DMS153 (cell line): ENCODE results near the gene SRD5A3.
"Not testable (repeated sequence)": the region's sequence is repeated elsewhere in the genome, so short reads cannot be mapped to it uniquely, and the experiment has no call there.

Experiments
- DNase-seq: peaks from one replicate; lab custom pipeline; 2025; lab: John Stamatoyannopoulos, UW

Gene SRD5A3

GRCh38 chr4:55346851-55347255 is 811 bp downstream of the SRD5A3 start:
- DNase-seq: no peak

GRCh38 chr4:55347610-55348228 is 1.7 kb downstream of the SRD5A3 start:
- no peak for DNase-seq

GRCh38 chr4:55348466-55348865 is 2.4 kb downstream of the SRD5A3 start:
- no peak for DNase-seq

GRCh38 chr4:55350870-55351269 is 4.8 kb downstream of the SRD5A3 start:
- not testable (repeated sequence) for DNase-seq

GRCh38 chr4:55351824-55352223 is 5.8 kb downstream of the SRD5A3 start:
- no peak for DNase-seq

GRCh38 chr4:55352726-55353125 is 6.7 kb downstream of the SRD5A3 start:
- DNase-seq: no peak

- DNase-seq: not testable (repeated sequence)
Measured at GRCh38 chr4:55353228-55353747, 7.2 kb downstream of the SRD5A3 start.

GRCh38 chr4:55354648-55355047 is 8.6 kb downstream of the SRD5A3 start:
- no peak for DNase-seq

GRCh38 chr4:55355555-55355954 is 9.5 kb downstream of the SRD5A3 start:
- peak; percentile 61 for DNase-seq

GRCh38 chr4:55356991-55357461 is 11.0 kb downstream of the SRD5A3 start:
- peak; percentile 13 for DNase-seq

- no peak for DNase-seq
Measured at GRCh38 chr4:55358246-55358645, 12.2 kb downstream of the SRD5A3 start.

- DNase-seq: no peak
Measured at GRCh38 chr4:55358668-55359067, 12.6 kb downstream of the SRD5A3 start.

- no peak for DNase-seq
Measured at GRCh38 chr4:55359397-55359916, 13.4 kb downstream of the SRD5A3 start.

GRCh38 chr4:55362938-55363337 is 16.9 kb downstream of the SRD5A3 start:
- not testable (repeated sequence) for DNase-seq

GRCh38 chr4:55363691-55364351 is 17.8 kb downstream of the SRD5A3 start:
- no peak for DNase-seq

GRCh38 chr4:55364691-55365344 is 18.8 kb downstream of the SRD5A3 start:
- no peak for DNase-seq

GRCh38 chr4:55365345-55365728 is 19.3 kb downstream of the SRD5A3 start:
- DNase-seq: no peak

- no peak for DNase-seq
Measured at GRCh38 chr4:55366621-55367020, 20.6 kb downstream of the SRD5A3 start.

- DNase-seq: no peak
Measured at GRCh38 chr4:55367084-55367722, 21.2 kb downstream of the SRD5A3 start.

GRCh38 chr4:55369968-55370367 is 23.9 kb downstream of the SRD5A3 start:
- DNase-seq: no peak

- DNase-seq: no peak
Measured at GRCh38 chr4:55372259-55372658, 26.2 kb downstream of the SRD5A3 start.

- no peak for DNase-seq
Measured at GRCh38 chr4:55373461-55373860, 27.4 kb downstream of the SRD5A3 start.
